CD14-positive monocyte (primary cell): ENCODE data around the gene EXOC4. TPM values are rescaled to one million over a fixed set of nuclear protein-coding genes. Genes with fewer than 3 reads are reported as not detected.

Source experiments
- DNase-seq, 3 donors: peaks; one replicate each; pipeline ENCODE4 v3.0.0-alpha.2; 2011 to 2022
- H2AFZ ChIP-seq: 2 replicates; pipeline ENCODE4 v1.6.0; 2012; ENCODE audit warnings: mild to moderate bottlenecking, low read depth, low read length, inconsistent platforms; ENCODE audit not compliant: insufficient read depth, poor library complexity, severe bottlenecking
- H3K27ac ChIP-seq, 2 donors: 1 replicate in 1 of 2; 2 replicates in 1 of 2; pipeline ENCODE4 v1.5.1; 2012 to 2013; ENCODE audit warnings: low read length in 2 of 2, control low read depth in 1 of 2, inconsistent platforms in 1 of 2, low read depth in 1 of 2, mild to moderate bottlenecking in 1 of 2
- H3K27me3 ChIP-seq, 2 donors: one replicate each; pipeline versions ENCODE4 v1.6.0 to v1.6.1; 2011 to 2013; ENCODE audit warnings: low read length in 2 of 2; ENCODE audit not compliant: control insufficient read depth in 2 of 2, insufficient read depth in 2 of 2
- H3K36me3 ChIP-seq, 2 donors: replicated peaks in 1 of 2; 1 replicate in 1 of 2; 2 replicates in 1 of 2; pipeline versions ENCODE4 v1.5.1 to v1.6.1; 2012 to 2013; ENCODE audit warnings: low read length in 2 of 2, control low read depth in 1 of 2, inconsistent platforms in 1 of 2, mild to moderate bottlenecking in 1 of 2; ENCODE audit not compliant: insufficient read depth in 2 of 2, control insufficient read depth in 1 of 2
- H3K4me1 ChIP-seq, 2 donors: 1 replicate in 1 of 2; 2 replicates in 1 of 2; pipeline versions ENCODE4 v1.5.1 to v1.6.1; 2012 to 2013; ENCODE audit warnings: low read length in 2 of 2, control low read depth in 1 of 2, inconsistent platforms in 1 of 2, mild to moderate bottlenecking in 1 of 2, moderate library complexity in 1 of 2; ENCODE audit not compliant: insufficient read depth in 2 of 2, control insufficient read depth in 1 of 2
- H3K4me2 ChIP-seq: replicated peaks from 2 replicates; pipeline ENCODE3; 2012; ENCODE audit warnings: low read length, moderate library complexity, mild to moderate bottlenecking; ENCODE audit not compliant: poor library complexity, severe bottlenecking; ENCODE audit errors: extremely low read depth
- H3K4me3 ChIP-seq, 3 experiments: fragments of 200-600 bp in 1 of 3; sonication (generic) in 1 of 3; replicated peaks in 1 of 3; 1 replicate in 2 of 3; 2 replicates in 1 of 3; pipeline ENCODE4 v1.5.1; 2011 to 2013; ENCODE audit warnings: low read length in 3 of 3, mild to moderate bottlenecking in 3 of 3, control low read depth in 2 of 3, low read depth in 2 of 3, inconsistent platforms in 1 of 3, moderate library complexity in 1 of 3
- H3K79me2 ChIP-seq: 2 replicates; pipeline ENCODE4 v1.6.0; 2012; ENCODE audit warnings: mild to moderate bottlenecking, control low read depth, inconsistent platforms, low read length, moderate library complexity; ENCODE audit not compliant: insufficient read depth
- H3K9ac ChIP-seq: 2 replicates; pipeline ENCODE4 v1.6.0; 2017; ENCODE audit warnings: low read length, mild to moderate bottlenecking; ENCODE audit not compliant: insufficient read depth, poor library complexity, severe bottlenecking
- H3K9me3 ChIP-seq, 2 donors: replicated peaks in 1 of 2; 1 replicate in 1 of 2; 2 replicates in 1 of 2; pipeline versions ENCODE4 v1.5.1 to v1.6.1; 2012 to 2013; ENCODE audit warnings: low read length in 2 of 2, control low read depth in 1 of 2; ENCODE audit not compliant: control insufficient read depth in 1 of 2, insufficient read depth in 1 of 2
- H4K20me1 ChIP-seq: 2 replicates; pipeline ENCODE4 v1.6.0; 2012; ENCODE audit warnings: mild to moderate bottlenecking, low read length, control low read depth, moderate library complexity; ENCODE audit not compliant: insufficient read depth
- H3K27ac Mint-ChIP-seq, 7 donors: one replicate each; pipeline ENCODE4 v1.8.0; 2020; ENCODE audit warnings: mild to moderate bottlenecking in 7 of 7, mixed read lengths in 7 of 7, moderate library complexity in 6 of 7, inconsistent platforms in 2 of 7
- H3K27me3 Mint-ChIP-seq, 3 donors: one replicate each; pipeline ENCODE4 v1.8.0; 2021 to 2022; ENCODE audit warnings: low read depth in 3 of 3, mild to moderate bottlenecking in 3 of 3, mixed read lengths in 3 of 3, moderate library complexity in 3 of 3, inconsistent platforms in 1 of 3
- H3K36me3 Mint-ChIP-seq, 2 donors: one replicate each; pipeline ENCODE4 v1.8.0; 2020; ENCODE audit warnings: mixed read lengths in 2 of 2, inconsistent platforms in 1 of 2, mild to moderate bottlenecking in 1 of 2
- H3K4me1 Mint-ChIP-seq: one replicate; pipeline ENCODE4 v1.8.0; 2020; ENCODE audit warnings: mild to moderate bottlenecking, mixed read lengths
- H3K4me3 Mint-ChIP-seq, 2 donors: one replicate each; pipeline ENCODE4 v1.8.0; 2020; ENCODE audit warnings: mild to moderate bottlenecking in 2 of 2, mixed read lengths in 2 of 2, moderate library complexity in 1 of 2
- H3K9me3 Mint-ChIP-seq, 7 donors: one replicate each; pipeline ENCODE4 v1.8.0; 2020 to 2022; ENCODE audit warnings: mixed read lengths in 7 of 7, mild to moderate bottlenecking in 6 of 7, moderate library complexity in 6 of 7, inconsistent platforms in 2 of 7
- WGBS: methylation state at CpG from one replicate; pipeline ENCODE4 v1.1.5; 2013; ENCODE audit warnings: missing lambda C conversion rate; ENCODE audit not compliant: insufficient coverage; 5-methylcytosine and 5-hydroxymethylcytosine counted together
- intact Hi-C, 2 donors: fragments of 100-400 bp; cut with micrococcal nuclease; formaldehyde crosslinking; loops; one replicate each; pipeline versions ENCODE4 v1.15.0 to v1.15.1; 2023
- polyA plus RNA-seq, 3 donors: library from polyadenylated mRNA; depleted of rRNA in 1 of 3; unstranded in 2 of 3; stranded (reverse) in 1 of 3; fragments of 300-500 nt in 2 of 3; fragments of >200 nt in 1 of 3; fragmentation: Illumina TruSeq in 2 of 3; gene quantifications; 1 replicate in 2 of 3; 2 replicates in 1 of 3; pipeline ENCODE4 v1.2.3, GENCODE V29; 2012 to 2021
- TF ChIP-seq, protein P1 (sequence below): fragments of 200-600 bp; IDR thresholded peaks from one replicate; pipeline ENCODE4 v1.8.0; 2022; ENCODE audit warnings: antibody characterized with exemption, mild to moderate bottlenecking

EXOC4 gene
- polyA plus RNA-seq, 3 donors, result 20.6 to 22.3 (median 22.3) TPM

DNA sequence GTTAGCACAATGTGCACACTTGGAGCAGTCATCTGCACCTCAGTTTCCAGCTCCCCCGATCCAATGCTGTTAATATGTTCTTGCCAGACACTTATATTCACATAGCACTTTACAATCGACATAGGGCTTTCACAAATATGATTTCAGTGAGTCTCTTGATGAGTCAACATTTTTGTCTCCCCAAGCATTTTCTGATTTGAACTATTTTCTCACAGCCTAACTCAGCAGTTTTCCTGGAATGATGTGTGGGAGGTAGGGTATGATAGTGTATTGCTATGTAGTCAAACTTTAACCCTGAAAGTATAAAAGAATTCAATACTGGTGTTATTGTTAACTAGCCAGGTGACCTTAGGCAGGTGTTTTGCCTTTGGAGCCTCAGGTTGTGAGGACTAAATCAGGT is 791.8 kb downstream of the EXOC4 start:
- Mint-ChIP-seq H3K36me3 (peaks cover 5 to 8% of the 10 kb centered on the region in 2 donors), H3K9me3 (peaks cover 0 to 8% (median 2%) of the 10 kb centered on the region in 7 donors), H3K4me3 (no peak overlapping the region), H3K27me3 (no peaks in the 10 kb centered on the region), H3K27ac (no peak overlapping the region), H3K4me1 (peaks cover 5% of the 10 kb centered on the region)
- H3K27me3 ChIP-seq, result no peaks in the 10 kb centered on the region
- no peak overlapping the region for H3K4me2 ChIP-seq
- WGBS, result 82% methylated on average over 1 of the region's 2 CpGs
- no peak overlapping the region for H3K27ac ChIP-seq
- intact Hi-C loops, result no loop called here
- H3K4me1 ChIP-seq, result peaks cover 3 to 7% of the 10 kb centered on the region in 2 donors
- TF ChIP-seq, protein P1, sequence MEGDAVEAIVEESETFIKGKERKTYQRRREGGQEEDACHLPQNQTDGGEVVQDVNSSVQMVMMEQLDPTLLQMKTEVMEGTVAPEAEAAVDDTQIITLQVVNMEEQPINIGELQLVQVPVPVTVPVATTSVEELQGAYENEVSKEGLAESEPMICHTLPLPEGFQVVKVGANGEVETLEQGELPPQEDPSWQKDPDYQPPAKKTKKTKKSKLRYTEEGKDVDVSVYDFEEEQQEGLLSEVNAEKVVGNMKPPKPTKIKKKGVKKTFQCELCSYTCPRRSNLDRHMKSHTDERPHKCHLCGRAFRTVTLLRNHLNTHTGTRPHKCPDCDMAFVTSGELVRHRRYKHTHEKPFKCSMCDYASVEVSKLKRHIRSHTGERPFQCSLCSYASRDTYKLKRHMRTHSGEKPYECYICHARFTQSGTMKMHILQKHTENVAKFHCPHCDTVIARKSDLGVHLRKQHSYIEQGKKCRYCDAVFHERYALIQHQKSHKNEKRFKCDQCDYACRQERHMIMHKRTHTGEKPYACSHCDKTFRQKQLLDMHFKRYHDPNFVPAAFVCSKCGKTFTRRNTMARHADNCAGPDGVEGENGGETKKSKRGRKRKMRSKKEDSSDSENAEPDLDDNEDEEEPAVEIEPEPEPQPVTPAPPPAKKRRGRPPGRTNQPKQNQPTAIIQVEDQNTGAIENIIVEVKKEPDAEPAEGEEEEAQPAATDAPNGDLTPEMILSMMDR, result no peak
- H3K79me2 ChIP-seq, result no peaks in the 10 kb centered on the region
- H3K9me3 ChIP-seq, result no peaks in the 10 kb centered on the region
- H2AFZ ChIP-seq, result no peak overlapping the region
- no peak for DNase-seq
- no peaks in the 10 kb centered on the region for H4K20me1 ChIP-seq
- no peak overlapping the region for H3K9ac ChIP-seq
- H3K4me3 ChIP-seq, result no peak overlapping the region
- H3K36me3 ChIP-seq, result no peaks in the 10 kb centered on the region

DNA sequence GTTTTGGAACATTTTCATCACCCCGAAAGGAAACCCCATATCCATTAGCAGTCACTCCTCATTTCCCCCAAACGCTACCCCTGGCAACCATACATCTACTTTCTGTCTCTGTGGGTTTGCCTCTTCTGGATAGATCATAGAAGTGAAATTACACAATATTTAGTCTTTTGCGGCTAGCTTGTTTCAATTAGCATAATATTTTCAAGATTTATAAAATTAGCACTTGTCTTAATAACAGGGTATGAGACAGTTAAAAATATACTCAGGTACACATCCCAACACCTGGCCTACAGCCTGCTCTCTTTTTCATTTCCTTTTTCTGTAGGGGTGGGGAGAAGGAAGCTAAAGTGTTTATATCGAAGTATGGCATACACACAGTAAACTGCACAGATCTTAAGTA is 792.8 kb downstream of the EXOC4 start:
- intact Hi-C loops, result no loop called here
- Mint-ChIP-seq H3K4me3 (no peak overlapping the region), H3K36me3 (peaks cover 5 to 8% of the 10 kb centered on the region in 2 donors), H3K9me3 (peaks cover 0 to 8% (median 2%) of the 10 kb centered on the region in 7 donors), H3K4me1 (peaks cover 5% of the 10 kb centered on the region), H3K27ac (no peak overlapping the region), H3K27me3 (no peaks in the 10 kb centered on the region)
- H3K4me1 ChIP-seq, result peaks cover 3 to 7% of the 10 kb centered on the region in 2 donors
- TF ChIP-seq, protein P1, result no peak
- H3K27ac ChIP-seq, result no peak overlapping the region
- H3K36me3 ChIP-seq, result no peaks in the 10 kb centered on the region
- no peaks in the 10 kb centered on the region for H3K79me2 ChIP-seq
- no peaks in the 10 kb centered on the region for H3K27me3 ChIP-seq
- H2AFZ ChIP-seq, result no peak overlapping the region
- H3K9ac ChIP-seq, result no peak overlapping the region
- no peak overlapping the region for H3K4me2 ChIP-seq
- no peak for DNase-seq
- H3K4me3 ChIP-seq, result no peak overlapping the region
- no peaks in the 10 kb centered on the region for H4K20me1 ChIP-seq
- H3K9me3 ChIP-seq, result no peaks in the 10 kb centered on the region
- 100% methylated on average over 1 of the region's 4 CpGs for WGBS
